ENCODE results near the gene NCOR2.
A peak's percentile ranks its signal among the peaks of the same experiment; 100 is the strongest.

NCOR2 gene

DNA sequence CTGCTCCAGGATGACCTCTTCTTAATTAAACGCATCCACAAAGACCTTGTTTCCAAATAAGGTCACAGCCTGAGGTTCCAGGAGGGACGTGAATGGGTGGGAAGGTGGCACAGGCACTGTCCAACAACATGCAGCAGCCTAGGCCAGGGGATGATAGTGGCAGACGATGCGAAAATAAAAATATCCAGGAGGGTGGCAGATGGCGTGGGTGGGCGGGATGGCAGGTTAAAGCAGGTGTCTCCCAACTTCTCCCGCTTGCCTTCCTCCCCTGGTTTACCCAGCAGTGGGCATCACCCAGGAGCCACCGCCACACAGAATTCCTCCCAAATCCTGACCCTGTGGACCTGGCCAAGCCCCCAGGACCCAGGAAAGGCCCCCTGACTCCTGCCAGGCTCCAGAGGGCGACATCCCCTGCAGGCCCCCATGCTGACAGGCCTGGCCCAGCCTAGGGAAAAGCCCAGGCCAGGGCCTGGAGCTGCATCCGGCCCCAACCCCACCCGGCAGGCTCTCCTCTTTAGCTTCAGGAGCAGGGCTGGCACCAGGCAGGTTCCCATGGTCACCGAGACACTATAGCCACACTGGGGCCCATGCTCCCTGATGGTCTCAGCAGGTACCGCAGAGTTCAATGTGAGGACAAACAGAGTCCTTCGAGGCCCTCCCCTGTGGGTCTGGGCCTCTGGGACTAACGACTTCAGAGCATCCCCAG lies 9.7 kb downstream of the NCOR2 start:
- DNase-seq: no peak

DNA sequence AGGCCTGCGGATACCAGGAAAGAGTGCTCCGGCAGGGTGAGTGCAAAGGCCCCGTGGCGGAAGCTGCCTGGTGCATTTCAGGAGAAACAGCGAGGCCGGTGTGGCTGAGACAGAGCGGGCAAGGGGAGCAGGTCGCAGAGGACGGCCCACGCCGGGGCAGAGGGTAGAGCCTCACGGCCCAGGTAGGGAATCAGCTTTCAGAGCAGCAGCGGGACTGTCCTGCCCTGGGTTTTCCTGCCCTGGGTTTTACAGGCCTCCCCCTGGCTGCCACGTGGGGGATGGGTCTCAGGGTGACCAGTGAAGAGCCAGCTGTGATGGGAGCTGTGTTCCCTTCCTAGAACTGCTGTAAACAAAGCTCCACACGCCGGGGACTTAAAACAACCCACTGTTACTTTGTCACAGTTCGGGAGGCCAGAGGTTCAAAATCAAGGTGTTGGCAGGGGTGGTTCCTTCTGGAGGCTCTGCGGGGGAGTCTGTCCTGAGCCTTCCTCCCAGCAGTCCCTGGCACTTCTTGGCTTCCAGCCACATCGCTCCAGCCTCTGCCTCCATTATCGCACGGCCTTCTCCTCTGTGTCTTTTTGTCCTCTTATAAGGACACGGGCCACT lies 10.4 kb downstream of the NCOR2 start:
- no peak for DNase-seq

GRCh38 chr12:124556074-124556466 lies 11.3 kb downstream of the NCOR2 start:
- no peak for DNase-seq

DNA sequence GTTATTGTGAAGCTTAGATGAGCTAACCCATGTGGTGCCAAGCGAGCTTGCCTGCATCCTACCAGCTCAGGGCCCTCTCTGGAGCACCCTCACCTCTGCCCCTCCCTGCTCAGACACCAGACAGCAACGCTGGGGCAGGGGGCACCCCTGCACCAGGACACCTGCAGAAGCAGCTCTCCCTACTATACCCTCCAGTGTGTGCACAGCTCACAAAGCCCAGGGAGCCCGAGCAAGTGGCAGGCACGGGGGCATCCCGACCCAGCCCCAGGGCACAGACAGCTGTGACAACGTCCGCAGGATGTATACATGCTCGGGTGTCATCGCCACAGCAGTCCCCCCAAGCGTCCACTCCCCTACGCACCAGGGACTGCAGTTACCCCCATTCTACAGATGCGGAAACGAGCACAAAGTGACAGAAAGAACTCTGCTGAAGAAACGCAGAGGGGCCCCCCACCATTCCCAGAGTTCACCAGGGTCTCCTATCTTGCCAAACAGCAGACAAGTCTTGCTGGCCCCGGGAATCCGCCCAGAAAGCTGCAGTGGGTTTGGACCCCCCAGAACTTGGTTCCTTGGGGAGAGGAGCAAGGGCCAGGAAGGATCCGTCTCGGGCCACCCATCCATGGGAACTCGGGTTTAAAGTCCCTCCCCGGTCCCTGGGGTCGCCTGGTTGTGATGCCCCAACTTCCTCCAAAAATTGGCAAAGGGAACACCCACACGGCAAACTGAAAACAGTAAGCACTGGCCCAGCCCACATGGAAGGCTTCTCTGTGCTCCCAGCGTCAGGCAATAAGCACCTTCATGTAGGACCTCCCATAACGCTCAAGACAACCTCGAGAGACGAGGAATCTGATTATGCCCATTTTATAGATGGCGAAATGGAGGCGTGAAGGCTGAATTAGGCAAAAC lies 12.0 kb downstream of the NCOR2 start:
- no peak for DNase-seq

GRCh38 chr12:124554429-124555029 lies 12.9 kb downstream of the NCOR2 start:
- no peak for DNase-seq

- no peak for DNase-seq
These were observed 13.5 kb downstream of the NCOR2 start for GRCh38 chr12:124553862-124554428.

GRCh38 chr12:124551268-124552144 lies 15.9 kb downstream of the NCOR2 start:
- DNase-seq: peak in 1 of 2 experiments; percentile 65

DNA sequence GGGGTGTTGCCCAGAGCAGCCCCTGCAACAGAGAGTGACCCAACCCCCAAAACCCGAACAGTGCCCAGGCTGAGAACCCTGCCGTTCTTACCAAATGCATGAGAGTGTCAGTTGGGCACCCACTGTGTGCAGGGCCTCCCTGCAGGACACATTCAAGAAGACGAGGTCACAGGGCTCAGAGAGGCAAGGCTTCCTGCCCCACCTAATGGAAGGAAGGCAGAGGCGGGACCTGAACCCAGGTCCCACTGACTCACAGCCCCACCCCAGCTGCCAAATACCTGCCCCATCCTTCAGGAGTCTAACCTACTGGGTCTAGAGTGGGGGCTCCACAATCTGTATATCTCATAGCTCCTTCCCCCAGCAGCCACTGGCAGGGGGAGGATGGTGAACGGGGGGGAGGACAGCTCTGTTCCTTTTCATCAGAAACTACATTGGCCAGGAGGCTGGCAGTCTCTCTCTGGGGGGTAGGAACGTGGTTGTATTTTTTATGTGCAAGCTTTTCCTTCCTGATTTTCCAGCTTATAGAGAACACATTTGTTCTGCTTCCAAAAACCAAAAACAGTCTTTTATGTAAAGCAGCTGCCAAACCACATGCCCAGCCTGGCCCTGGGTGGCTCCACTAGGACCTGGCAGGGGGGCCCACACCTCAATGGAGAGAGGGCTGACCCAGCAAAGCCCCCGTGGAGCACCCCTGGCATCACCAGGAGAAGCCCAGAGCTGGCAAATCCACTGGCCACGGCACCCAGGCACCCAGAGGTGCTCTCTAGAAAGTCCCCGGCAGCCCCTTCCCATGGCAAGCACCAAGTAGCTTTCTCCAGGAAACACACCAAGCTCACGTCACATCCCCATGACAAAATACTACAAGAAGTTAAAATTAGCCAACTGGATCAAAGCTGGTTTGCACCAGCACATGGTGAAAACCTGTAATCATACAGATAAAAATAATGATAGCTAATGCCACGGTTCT lies 17.0 kb downstream of the NCOR2 start:
- DNase-seq: peak in 1 of 2 experiments; percentile 49

GRCh38 chr12:124549629-124550028 lies 17.8 kb downstream of the NCOR2 start:
- DNase-seq: no peak

GRCh38 chr12:124548854-124549378 lies 18.5 kb downstream of the NCOR2 start:
- DNase-seq: no peak

DNA sequence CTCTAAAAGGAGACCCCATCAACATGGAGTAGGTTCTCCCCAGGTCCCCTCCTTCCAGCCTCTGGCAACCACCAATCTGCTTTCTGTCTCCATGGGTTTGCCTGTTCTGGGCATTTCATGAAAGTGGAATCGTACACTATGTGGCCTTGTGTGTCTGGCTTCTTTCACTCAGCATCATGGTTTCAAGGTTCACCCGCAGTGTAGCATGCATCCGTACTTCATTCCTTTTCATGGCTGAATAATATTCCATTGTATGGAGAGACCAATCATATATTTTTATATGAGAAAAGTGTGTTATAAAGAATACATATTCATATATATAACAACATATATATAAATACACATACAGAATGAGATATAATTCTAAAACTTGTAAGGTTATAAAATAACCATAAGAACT lies 19.8 kb downstream of the NCOR2 start:
- no peak for DNase-seq

DNA sequence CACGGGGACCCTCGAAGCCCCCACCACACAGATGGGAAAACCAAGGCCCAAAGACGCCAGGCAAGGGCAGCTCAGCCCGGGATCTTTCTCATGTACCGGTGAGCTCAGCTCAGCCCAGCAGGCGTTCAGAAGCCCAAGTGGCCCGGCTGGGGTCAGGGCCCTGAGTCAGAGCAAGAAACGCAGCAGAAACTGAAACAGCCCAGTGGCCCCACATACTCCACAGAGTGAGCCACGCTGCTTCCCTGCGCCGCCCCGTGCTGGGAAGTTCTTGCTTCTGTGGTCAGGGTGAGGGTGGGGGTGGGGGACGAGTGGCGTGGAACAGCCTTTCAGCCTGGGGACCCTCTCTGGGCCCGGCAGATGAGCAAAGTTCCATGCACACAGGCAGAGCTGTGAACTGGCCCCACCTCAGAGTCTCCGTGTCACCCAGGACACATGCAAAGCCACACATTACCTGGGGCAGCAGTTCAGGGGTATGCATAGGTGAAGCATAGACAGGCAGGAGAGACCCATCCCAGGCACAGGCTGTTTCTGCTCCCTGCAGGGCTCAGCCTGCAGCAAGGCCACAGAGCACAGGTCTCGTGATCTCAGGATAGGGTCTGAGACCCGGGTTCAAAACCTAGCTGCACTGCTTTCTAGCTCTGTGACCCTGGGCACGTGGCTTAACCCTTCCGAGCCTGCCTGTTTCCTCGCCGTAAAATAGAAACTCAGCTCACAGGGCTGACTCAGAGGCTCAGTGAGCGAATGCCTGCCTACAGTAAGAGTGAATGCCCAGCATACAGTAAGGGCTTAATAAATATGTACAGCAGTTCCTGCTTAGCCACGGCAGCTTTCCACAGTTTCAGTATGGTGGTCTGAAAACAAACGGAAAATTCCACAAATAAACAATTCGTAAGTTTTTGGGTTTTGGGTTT lies 21.6 kb downstream of the NCOR2 start:
- no peak for DNase-seq

DNA sequence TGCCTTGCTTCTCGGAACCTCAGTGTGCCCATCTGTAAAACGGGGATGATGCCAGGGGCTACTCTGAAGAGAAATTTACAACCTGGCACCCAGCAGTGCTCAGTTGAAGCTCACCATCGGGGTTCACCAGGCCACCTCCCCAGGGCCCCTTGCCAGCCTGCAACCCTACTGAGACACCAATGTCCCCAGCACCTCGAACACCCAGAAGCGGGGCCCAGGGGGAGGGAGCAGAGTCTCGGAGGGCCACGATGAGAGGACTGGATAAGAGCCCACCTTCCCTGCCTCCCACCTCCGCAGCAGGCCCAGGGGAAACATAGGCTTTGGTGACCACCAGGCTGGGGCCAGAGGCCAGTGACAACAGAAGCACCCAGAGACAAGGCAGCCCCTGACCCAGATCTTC lies 22.4 kb downstream of the NCOR2 start:
- DNase-seq: no peak

DNA sequence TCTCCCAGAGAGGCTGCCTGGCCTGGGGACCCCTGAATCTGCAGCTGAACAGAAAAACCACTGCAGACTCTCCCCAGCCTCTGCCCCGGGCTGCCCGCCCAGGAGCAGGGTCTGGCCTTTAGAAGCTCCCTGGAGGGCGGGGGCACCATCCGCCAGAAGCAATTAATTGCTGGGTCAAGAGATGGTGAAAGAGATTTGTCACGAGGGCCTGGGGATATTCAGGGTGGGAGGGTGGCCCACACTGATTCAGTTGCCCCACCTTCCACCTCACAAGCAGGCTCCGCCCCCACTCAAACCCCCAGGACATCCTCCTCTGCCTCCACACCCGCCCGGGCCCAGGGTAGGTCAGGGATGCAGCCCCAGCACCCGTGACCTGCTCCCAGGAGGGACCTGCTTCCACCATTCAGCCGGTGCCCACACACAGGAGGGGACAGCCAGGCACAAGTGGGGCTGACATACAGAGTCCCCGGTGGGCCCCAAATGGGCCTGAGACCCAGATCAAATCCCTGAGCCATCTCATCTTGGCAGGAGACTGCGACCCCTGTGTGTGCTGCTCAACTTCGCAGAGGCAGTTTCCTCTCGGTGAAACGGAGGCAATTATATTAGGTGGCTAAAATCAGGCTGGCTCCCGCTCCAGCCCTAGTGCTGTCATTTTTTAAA lies 23.0 kb downstream of the NCOR2 start:
- no peak for DNase-seq

DNA sequence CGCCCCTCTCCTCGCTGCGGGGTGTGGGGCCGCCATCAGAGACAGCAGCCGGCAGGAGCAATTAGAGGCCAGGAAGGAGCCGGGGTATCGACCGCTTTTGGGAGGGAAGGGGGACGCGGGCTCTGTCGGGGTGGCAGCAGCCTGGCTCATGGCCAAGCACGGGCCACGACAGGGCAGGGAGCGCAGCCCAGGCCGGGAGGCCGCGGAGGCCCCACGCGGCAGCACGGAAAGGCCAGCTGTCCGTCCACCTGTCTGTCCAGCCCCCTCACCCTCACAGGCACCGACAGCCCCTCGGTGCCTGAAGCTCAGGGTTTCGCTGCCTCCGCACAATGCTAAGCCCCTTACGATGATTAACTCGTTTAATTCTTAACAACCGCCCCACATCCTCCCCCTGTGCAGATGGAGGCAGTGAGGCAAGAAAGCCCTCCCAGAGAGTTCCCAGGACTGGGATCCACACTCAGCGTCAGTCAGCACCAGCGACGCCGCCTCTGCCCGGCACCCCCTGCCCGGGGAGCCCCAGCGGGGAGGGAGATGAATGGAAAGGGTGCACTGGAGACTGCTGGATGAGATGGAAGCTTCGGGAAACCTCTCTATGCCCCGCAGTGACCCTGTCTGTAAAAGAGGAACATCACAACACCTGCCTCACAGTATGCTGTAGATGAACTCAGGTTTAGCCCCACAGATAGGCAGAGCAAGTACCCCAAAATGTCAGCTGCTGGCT lies 23.7 kb downstream of the NCOR2 start:
- peak in 1 of 2 experiments; percentile 28 for DNase-seq

DNA sequence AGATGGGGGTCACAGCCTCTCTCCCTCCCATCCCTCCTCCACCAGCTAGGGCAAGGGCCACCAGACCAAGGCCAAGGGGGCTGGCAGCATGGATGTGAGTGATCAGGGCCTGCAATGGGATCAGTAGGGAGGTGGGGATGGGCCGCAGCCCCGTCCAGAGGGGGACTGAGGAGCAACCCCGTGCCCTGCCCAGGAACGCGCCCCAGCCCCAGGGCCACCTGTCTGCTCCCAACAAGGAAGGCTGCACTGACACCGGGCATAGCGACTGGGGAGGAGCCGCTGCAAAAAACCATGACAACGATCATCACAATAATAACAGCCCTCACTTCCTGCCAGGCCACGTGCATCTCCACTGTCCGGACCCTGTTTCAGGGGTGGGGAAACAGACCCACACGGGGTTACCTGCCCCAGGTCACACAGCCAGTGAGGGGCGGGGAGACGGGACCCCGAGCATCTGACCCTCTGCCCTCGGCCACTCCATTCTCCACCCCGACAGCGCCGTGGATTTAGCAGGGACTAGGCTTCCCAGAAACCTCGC lies 24.3 kb downstream of the NCOR2 start:
- no peak for DNase-seq

- DNase-seq: no peak
These were observed 25.1 kb downstream of the NCOR2 start for GRCh38 chr12:124542021-124542949.

Measured in NCI-H446 (cell line).